Measurements from ENCODE around the gene CALHM4. TPM values are rescaled to one million over a fixed set of nuclear protein-coding genes. Genes with fewer than 3 reads are reported as not detected.

Gene CALHM4, protein sequence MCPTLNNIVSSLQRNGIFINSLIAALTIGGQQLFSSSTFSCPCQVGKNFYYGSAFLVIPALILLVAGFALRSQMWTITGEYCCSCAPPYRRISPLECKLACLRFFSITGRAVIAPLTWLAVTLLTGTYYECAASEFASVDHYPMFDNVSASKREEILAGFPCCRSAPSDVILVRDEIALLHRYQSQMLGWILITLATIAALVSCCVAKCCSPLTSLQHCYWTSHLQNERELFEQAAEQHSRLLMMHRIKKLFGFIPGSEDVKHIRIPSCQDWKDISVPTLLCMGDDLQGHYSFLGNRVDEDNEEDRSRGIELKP
- total RNA-seq, result not detected

DNA sequence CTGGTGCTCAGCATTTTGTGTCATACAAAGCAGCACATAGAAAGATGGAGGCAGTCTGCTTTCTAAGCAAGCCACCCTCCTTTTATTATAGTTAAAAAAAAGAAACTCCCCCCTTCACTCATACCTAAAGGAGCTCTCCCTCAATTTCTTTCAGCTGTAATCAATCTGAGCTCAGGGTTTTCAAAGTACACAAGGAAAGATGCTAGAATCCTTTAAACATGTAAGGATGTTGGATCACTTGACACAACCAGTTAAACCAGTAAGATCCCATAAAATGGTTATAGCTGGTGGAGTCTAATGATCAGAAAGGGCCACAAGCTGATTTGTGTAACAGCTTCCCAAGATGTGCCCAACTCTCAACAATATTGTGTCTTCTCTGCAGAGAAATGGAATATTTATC lies at the start of gene CALHM4:
CALHM4 (plus strand) TSS at position 301 of the 400 bp plus-strand sequence; CDS start at position 344, 43 bp downstream.
- no peak for DNase-seq

DNA sequence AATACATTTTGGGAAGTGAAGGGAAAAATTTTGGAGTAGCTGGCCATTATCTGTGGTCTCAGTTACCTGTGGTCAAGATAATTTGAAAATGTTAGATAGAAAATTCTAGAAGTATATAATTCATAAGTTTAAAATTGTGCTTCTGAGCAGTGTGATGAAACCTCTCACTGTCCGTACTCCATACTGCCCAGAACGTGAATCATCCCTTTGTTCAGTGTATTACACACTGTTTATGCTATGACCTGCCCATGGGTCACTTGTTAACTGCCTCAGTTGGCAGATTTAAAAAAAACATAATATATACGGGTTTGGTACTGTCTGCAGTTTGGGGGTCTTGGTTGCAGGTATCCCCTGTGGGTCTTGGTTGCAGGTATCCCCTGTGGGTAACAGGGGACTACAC lies 46.2 kb upstream of the CALHM4 start:
- DNase-seq, result no peak

DNA sequence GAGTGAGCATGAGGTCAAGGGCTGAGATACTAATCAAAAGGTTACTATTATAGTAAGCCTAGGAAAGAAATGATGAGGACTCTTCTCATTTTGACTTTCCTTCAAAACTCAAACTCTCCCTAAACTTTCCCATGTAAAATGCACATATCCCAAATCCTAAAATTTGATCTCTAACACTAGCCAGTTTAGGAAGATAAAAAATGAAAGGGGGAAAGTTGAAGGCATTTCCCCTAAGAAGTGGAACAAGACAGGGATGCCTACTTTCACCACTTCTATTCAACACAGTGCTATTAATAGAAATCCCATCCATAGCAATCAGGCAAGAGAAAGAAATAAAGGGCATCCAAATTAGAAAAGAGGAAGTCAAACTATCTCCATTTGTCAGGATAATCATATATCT lies 45.0 kb upstream of the CALHM4 start:
- no peak for DNase-seq

DNA sequence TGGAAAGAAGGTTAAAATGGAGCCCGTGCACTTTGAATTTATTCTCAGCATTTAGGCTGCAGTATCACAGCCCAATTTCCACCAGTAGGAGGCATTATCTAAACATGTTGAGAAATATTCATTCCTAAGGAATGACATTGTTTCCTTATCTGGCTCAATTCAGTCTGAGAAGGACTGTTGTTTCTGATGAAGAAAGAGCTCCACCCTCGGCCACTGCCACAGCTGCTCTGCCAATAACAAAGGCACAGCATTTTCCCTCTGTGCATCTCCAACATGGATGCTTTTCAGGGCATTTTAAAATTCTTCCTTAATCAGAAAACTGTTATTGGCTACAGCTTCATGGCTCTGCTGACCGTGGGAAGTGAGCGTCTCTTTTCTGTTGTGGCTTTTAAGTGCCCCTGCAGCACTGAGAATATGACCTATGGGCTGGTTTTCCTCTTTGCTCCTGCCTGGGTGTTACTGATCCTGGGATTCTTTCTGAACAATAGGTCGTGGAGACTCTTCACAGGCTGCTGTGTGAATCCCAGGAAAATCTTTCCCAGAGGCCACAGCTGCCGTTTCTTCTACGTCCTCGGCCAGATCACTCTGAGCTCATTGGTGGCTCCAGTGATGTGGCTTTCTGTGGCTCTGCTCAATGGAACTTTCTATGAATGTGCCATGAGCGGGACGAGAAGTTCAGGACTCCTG lies 42.0 kb upstream of the CALHM4 start, which contains the start of gene CALHM5:
CALHM5 (plus strand) TSS at position 216 of the 687 bp plus-strand sequence; CDS start at position 274, 58 bp downstream.
- peak; percentile 48 for DNase-seq

DNA sequence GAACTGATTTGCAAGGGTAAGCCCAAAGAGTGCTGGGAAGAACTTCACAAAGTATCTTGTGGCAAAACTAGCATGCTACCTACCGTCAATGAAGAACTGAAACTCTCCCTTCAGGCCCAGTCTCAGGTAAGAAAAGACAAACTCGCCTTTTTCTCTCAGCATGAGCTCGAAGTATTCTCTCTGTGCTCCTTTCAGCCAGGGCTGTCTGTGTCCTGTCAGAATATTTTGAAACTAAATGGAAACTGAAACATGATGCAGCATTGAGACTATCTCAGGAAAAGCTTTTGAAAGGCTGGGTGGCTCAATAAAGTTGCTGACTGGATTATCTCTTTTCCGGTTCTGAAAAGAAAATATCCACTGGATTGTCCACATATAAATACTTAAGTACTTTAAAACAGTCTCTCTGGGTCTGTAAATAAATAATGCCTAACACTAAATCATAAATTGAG lies 41.4 kb upstream of the CALHM4 start:
- peak; percentile 31 for DNase-seq

DNA sequence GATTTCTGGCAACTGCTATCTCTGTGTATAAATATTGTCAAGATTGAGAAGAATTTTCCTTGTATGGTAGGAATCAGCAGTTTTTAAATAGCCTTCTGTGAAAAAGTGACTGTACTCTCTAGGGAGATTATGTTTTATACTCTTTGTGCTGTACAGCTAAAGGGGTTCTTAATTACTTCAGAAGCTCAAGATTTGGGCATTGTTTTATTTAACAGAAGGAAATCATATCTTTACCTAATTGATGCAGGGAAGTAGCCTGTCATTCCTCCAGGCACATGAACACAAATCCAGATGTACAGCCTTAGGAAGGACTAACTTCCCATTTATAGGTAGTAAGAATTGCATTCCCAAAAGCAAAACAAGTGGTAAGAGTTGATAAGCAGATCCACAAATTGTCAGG lies 40.8 kb upstream of the CALHM4 start:
- no peak for DNase-seq

DNA sequence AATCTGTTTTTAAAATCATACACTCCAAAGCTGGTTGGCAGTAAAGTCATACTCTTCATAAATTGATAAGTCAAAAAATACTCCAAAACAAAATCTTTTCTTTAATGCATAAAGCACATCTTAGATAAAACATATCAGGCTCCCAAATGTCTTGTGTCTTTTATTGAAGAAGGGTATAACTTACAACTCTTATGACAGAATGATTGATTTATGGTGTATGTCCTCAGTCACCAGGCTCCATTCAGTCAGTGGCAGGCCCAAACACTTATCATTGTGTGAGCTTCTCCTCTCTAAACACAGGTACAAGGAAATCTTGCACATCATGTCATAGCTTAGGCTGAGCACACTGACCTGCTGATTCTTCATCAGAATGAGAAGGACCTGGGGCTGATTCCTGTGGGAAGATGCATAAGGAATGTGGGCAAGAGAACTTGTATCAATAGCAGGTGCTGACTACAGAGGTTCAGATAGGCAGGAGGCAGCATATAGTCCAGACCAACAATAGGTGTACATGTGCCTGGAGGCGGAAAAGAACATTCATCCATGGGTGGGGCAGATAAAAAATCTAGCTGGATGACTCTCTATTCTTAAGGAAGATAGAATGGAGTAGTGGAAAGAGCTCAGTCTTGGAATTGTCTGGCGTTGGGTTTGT lies 40.2 kb upstream of the CALHM4 start:
- no peak for DNase-seq

DNA sequence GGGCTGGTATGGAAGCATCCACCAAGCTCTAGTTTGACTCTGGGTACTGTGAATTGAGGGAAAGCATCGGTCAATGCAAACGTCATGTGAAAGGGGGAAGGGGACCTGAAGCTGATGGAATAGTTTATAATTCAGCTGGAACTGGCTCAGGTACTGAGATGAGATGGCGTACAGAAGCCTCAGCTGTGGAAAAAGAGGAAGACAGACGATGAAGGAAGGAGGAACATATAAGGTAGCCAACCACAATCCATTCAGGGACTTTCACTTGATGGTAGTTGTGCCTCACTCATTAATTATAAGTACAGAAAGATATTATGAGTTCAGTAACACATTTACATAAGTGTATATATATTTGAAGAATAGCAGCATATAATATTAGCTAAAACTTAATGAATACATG lies 39.4 kb upstream of the CALHM4 start:
- DNase-seq, result no peak

DNA sequence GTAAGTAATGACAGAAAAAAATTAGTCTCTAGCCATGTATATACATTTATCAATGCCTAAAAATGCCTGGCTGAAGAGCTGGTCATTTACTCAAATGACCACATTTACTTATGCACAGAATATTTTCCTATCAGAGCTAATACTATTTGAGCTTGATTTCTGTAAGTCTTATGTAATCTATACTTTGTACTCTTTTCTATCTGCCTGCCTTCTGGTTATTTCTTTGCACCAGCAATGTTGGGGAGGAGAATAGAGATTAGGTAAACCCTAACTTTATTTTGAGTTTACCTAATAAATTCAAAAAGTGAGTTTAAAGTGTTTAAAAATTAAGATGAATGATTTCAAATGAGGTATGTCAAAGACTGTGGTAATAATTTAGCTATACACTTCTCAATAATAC lies 38.4 kb upstream of the CALHM4 start:
- no peak for DNase-seq

DNA sequence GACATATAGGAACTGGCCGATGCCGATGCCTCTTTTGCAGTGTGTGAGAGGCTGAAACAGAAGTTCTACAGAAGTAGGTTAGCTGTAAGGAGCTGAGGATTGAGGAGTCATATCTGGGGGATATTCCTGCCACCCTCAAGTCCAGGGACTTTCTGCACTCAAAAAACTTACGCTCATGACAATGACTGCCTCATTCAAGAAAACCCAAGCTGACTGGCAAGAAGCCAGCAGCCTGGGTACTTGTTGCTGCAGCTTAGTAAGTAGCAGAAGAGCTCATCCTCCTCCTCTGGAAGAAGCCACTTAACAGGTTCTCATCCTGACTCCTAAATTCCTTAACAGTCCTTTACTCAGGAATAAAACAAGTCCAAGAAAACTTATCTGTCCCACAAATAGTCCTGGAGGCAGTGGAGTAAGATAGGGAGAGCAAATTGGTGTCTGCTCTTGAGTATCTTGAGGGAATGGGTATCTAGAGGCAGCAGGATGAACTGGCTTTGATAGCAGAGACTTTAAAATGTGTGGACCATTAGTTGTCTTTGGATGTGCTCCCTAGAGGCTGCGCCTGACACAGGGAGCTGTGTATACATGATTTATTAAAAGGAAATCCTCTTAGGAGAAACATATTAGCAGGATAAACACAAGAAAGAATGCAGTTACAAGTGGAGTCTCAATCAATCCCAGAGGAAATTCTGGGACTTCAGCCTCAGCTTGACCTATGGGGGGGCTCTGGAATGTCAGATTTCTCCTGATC lies 34.8 kb upstream of the CALHM4 start:
- peak; percentile 28 for DNase-seq

DNA sequence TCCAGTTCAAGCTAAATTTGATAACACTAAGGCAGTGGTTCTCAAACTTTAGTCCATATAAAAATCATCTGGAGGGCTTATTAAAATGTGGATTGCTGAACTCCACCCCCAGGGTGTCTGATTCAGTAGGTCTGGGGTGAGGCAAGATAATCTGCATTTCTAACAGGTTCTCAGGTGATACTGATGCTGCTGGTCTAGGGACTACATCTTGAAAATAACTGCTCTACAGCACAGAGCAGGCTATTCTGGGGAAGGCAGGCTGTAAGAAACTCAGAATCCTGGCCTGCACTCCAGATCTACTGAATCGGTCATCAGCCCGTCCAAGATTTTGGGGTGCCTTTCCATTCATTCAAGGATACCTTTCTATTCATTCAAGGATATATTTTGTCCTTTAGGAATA lies 30.7 kb upstream of the CALHM4 start:
- DNase-seq, result no peak

DNA sequence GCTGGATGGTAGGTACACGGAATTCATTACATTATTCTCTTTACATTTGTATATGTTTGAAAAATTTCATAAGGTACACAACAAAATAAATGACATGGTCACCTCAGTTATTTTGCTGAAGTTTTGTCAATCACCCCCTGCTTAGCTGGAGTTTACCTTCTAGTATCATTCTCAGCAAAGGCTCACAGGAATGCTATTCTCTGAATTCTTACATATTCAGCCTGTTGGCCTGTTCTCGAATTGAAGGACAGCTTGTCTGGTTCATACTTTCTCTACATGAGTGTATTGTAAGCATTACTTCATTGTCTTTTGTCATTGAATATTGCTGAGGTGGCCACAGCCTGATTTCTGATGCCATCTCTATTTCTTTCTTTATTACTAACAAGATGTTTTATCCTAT lies 29.3 kb upstream of the CALHM4 start:
- DNase-seq, result no peak

DNA sequence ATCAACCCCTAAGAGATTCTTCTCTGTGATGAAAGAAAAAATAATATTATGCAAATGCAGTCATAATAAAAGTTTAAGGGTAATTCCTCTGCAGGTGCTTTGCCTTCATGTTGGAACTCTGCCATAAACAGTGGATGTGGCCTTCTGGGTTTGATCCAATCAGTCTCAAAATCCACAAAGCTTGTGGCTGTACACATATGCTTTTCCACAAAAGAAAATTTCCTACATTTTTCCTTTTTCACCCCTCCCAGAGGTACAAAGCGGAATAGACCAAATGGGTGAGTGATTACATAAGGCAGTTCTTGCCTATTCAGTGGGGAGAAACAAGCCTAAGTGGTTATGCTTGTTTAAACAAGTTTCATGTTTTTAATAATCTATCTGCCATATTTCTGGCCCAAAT lies 25.4 kb upstream of the CALHM4 start:
- DNase-seq, result no peak

DNA sequence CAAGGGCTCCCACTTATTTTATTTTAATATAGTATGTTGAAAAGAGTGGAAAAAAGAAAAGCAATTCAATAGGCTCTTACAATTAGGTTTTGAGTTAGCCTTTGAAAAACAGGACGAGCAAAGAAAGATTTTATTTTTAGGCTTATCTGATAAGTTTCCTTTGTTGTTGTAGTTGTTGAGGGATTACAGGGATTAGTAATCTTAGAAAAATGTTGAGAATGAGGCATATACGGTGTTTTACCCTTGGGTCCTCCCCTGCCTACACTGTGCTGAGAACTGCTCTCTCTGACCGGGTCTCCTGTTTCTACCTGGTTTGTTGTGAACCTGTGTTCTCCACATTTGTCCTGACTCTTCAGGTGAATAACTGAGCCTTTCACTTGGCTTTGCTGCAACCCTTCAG lies 24.8 kb upstream of the CALHM4 start:
- no peak for DNase-seq

DNA sequence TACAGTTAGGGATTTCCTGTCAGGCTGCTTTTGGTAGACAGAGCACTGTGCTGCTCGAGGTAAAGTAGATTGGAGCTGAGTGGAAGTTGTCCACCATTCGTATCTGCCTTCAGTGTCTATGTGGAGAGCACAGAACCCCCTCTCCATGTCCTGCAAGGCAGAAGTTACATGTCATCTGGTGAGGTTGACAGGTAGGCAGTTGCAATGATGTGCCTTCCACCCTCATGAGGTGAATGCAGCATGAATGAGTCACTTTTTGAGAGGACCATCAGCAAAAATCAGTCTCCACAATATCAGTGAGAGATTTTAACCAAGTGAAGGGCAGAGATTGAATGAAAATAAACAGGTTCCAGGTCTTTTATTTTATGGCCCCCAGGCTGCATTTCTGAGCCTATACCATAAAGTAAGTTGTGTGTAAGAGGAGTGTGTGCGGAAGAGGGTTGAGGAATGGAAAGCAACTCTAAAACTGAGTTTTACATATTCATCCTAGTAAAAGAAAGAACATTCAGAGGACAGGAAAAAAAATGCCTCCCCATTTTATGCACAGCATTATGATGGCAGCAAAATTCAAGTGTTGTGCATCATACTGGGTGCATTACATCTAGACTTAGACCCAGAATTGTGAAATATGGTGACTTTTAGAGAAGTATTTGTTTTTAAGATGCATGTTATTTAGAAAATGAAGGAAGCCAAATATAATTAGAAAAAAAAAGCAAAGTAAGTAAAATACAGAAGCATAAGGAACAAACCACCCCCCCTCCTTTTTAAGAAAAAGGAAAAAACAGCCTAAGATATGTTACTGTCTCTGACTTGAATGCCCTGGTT lies 23.9 kb upstream of the CALHM4 start:
- no peak for DNase-seq

DNA sequence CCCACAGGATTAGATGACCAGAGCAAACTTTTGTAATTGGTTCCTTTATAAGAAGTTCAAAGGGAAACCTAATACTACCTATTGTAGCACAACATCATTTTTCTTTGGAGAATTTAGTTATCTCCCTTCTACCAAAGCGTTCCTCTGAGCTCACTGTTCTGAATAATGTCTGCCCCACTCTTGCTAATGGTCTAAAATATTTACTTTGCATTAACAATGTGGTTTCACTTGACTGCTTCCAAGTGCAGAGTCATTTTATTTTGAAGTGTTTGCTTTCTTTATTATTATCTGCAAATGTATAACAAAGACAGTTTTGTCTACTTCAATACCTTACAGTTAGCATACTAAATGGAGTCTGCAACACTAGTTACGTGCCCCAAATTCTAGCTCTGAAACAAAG lies 23.1 kb upstream of the CALHM4 start:
- no peak for DNase-seq

DNA sequence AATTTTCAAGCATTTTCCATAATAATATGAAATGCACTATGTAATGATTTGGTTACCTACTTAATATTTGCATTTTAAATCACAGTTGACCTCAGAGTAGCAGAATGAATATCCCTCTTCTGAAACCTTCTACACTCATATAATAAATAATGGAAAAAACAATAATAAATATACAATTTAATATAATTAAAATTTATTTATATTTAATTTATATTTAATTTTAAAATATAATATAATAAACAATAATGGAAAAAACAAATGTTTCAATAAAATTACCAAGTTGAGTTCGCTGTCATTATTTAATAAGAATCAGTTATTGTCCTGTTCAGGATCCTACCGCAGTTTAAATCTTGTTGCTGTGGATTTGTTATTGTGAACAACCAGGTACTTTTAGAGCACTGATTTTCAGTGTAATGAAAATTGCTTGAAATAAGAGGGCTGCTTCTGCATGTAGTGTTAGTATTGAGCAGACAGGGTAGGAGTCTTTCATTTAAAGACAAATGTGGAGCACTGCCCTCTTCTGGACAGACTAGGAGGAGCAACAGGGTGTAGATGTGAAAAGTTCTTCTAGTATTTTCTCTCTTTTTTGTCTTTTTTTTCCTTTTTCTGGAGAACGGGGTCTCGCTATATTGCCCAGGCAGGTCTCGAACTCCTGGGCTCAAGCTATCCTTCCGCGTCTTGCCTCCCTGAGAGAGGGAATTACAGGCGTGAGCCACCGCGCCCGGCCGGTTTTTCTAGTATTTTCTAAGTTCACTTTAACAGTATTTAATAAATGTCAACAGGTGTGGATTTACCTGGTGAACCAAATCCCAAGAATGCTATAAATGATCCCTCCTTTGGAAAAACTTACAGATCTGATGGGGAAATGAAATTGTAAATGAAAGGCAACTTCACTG lies 21.6 kb upstream of the CALHM4 start:
- DNase-seq, result peak; percentile 78

DNA sequence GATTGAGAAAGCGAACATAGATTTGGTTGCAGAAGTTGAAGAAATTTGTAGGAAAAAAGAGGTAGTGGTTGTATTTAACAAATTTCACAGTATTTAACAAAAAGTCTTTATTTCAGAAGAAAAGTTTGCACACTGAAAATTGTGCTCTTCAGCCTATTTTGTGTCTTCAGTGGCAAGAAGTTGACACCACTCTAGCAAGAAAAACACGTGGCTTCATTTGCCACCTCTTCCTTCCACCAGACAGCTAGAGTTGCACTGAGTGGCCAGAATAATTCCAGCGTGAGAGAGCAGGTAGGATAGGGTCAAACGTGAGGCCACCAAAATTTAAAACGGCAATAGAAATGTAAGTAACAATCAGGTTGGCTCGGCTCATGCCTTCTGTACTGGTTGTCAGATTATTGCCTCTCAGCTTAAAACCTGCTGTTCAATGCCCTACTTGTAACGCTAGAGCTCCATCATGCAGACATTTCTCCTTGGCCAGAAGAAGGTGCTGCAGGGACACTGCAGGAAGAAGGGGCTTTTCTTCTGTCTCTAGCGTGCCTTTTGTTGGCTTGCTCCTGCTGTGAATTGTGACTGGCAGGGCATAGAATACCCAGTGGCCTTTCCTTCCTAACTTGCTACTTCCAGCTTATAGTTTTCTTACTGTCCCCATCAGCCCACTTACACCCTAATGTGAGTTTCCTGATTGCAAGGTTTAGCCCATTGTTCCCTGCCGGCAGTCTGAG lies 20.2 kb upstream of the CALHM4 start:
- no peak for DNase-seq

DNA sequence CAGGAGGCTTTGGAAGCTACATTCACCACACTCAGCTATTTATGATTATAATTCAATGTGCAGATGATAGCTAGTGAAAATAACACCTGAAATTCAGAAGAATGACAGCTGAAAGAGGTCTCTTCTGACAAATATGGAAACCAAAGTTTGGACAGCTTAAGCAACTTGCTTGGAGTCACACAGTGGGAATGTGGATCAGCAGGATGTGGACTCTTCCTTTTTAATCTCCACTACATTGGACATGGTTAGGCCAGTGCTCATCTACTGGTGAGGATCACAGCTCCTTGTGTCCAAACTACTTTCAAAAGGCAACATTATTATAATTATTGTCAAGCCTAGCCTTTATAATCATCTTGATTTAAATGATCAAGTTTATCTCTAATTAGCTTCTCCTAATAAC lies 18.4 kb upstream of the CALHM4 start:
- no peak for DNase-seq

DNA sequence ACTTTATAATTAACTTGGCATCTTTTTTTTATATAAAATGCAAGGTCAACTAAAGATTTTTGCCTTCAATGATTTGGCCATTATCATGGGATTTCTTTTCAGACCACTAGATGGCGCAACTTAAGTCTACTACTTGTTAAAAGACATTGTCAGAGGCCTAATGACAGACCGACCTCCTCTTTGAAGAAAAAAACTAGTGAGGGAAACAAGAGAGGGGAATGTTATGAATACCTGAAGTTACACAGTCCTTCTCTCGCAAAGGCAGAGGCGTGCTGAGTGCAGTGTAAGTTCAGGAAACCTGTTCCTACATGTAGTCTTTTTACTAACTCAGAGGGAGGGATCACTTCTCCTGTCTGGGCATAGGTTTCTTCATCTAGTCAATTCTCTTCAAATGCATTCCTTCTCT lies 17.3 kb upstream of the CALHM4 start:
- peak; percentile 67 for DNase-seq

Measured in tongue (tissue), 2 donors.